ENCODE measurements around the gene HBG1.

The HBG1 gene

DNA sequence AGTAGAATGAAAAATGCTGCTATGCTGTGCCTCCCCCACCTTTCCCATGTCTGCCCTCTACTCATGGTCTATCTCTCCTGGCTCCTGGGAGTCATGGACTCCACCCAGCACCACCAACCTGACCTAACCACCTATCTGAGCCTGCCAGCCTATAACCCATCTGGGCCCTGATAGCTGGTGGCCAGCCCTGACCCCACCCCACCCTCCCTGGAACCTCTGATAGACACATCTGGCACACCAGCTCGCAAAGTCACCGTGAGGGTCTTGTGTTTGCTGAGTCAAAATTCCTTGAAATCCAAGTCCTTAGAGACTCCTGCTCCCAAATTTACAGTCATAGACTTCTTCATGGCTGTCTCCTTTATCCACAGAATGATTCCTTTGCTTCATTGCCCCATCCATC lies 35.0 kb upstream of the HBG1 start:
- TF ChIP-seq, protein P1, sequence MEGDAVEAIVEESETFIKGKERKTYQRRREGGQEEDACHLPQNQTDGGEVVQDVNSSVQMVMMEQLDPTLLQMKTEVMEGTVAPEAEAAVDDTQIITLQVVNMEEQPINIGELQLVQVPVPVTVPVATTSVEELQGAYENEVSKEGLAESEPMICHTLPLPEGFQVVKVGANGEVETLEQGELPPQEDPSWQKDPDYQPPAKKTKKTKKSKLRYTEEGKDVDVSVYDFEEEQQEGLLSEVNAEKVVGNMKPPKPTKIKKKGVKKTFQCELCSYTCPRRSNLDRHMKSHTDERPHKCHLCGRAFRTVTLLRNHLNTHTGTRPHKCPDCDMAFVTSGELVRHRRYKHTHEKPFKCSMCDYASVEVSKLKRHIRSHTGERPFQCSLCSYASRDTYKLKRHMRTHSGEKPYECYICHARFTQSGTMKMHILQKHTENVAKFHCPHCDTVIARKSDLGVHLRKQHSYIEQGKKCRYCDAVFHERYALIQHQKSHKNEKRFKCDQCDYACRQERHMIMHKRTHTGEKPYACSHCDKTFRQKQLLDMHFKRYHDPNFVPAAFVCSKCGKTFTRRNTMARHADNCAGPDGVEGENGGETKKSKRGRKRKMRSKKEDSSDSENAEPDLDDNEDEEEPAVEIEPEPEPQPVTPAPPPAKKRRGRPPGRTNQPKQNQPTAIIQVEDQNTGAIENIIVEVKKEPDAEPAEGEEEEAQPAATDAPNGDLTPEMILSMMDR (IDR thresholded peaks at IDR 0.05; ENCODE audit: insufficient read depth, low read depth, low read length, missing control alignments) = no peak
- no peak for DNase-seq (ENCODE audit: low read depth)
- no peak overlapping the region for H3K4me3 ChIP-seq (ENCODE audit: low read length)

DNA sequence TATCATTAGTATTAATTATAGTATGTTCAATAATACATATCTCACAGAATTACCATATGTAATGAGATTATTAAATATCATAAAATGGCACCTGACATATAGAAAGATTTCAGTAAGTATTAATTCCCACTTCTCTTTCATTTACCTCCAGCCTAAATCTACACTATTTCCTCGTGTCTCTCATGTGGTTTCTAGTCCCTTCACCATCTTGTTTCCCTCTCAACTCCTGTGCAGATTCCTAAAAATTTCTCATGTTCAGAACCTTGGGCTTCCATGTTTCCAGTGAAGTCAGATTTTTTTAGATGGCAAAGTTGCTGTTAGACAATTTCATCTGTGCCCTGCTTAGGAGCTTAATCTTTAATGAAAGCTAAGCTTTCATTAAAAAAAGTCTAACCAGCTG lies 34.2 kb upstream of the HBG1 start:
- no peak overlapping the region for H3K4me3 ChIP-seq (ENCODE audit: low read length)
- TF ChIP-seq, protein P1 (IDR thresholded peaks at IDR 0.05; ENCODE audit: insufficient read depth, low read depth, low read length, missing control alignments) = no peak
- no peak for DNase-seq (ENCODE audit: low read depth)

DNA sequence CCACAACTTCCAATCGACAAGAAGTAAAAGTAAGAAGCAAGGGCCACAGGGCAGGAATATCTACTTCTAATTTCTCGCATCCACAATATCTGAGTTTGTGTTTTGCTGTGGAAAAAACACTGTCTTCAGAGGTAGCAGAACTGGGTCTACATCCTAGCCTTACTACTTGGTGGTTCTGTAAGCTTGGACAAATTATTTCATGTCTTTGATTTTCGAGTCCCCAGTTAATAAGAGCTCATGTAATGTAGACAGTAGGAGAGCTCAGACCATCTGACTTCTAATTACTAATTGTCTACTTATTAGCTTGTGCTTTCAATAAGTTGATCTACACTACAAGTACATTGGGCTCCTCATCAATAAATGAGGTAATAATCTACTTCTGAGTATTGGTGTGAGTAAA lies 33.4 kb upstream of the HBG1 start:
- TF ChIP-seq, protein P1 (IDR thresholded peaks at IDR 0.05; ENCODE audit: insufficient read depth, low read depth, low read length, missing control alignments) = no peak
- no peak for DNase-seq (ENCODE audit: low read depth)
- no peak overlapping the region for H3K4me3 ChIP-seq (ENCODE audit: low read length)

GRCh38 chr11:5282628-5283027 lies 33.0 kb upstream of the HBG1 start:
- no peak overlapping the region for H3K4me3 ChIP-seq (ENCODE audit: low read length)
- TF ChIP-seq, protein P1 (IDR thresholded peaks at IDR 0.05; ENCODE audit: insufficient read depth, low read depth, low read length, missing control alignments) = no peak
- DNase-seq (ENCODE audit: low read depth) = no peak

- TF ChIP-seq, protein P1 (IDR thresholded peaks at IDR 0.05; ENCODE audit: insufficient read depth, low read depth, low read length, missing control alignments) = no peak
- H3K4me3 ChIP-seq (ENCODE audit: low read length) = no peak overlapping the region
- DNase-seq (ENCODE audit: low read depth) = no peak
Observed at GRCh38 chr11:5281596-5281995, 31.9 kb upstream of the HBG1 start.

GRCh38 chr11:5280582-5281102 lies 31.0 kb upstream of the HBG1 start:
- DNase-seq (ENCODE audit: low read depth) = peak; percentile 99
- TF ChIP-seq, protein P1 (IDR thresholded peaks at IDR 0.05; ENCODE audit: insufficient read depth, low read depth, low read length, missing control alignments) = no peak
- H3K4me3 ChIP-seq (ENCODE audit: low read length) = no peak overlapping the region

DNA sequence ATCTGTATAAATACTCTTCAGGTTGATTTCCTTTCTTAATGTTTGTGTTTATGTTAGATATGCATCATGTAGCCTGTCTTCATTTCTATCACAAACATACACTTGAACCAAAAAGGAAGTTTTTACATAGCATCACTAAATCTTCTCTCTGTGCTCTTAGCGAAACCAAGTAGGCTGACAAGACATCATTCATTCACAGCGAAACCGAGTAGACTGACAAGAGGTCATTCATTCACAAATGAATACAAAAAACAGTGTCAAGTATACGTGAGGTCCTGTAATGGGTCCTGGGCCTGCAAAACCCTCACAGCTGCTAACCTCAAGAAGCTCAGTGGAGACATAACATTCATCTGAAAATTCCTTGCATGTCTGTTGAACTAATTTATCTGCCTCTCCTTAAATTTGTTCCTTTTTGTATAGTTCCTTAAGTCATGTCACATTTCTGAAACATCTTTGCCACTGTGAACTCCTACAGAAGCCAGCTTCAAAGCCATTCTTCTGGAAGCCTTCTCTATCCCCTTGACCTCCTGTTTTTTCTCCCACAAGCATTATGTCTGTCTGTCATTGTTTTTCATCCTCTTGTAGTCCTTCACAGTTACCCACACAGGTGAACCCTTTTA lies 29.9 kb upstream of the HBG1 start:
- no peak for DNase-seq (ENCODE audit: low read depth)
- TF ChIP-seq, protein P1 (IDR thresholded peaks at IDR 0.05; ENCODE audit: insufficient read depth, low read depth, low read length, missing control alignments) = no peak
- H3K4me3 ChIP-seq (ENCODE audit: low read length) = no peak overlapping the region
